HepG2 (cell line): ENCODE results near the gene FER1L5. TPM values are rescaled to one million over a fixed set of nuclear protein-coding genes. Genes with fewer than 3 reads are reported as not detected.

Experiments
- BORCS8-MEF2B ChIP-seq: sonication (generic); formaldehyde crosslinking; IDR thresholded peaks from 2 replicates; pipeline ENCODE4 v1.8.0; 2022; ENCODE audit warnings: mild to moderate bottlenecking, missing genetic modification reagents
- EP300 ChIP-seq, 3 experiments: sonication (generic) in 1 of 3; formaldehyde crosslinking in 1 of 3; IDR thresholded peaks; 2 replicates each; pipeline versions ENCODE4 v1.5.1 to v1.6.1; 2011 to 2020; ENCODE audit warnings: low read depth in 2 of 3, low read length in 2 of 3, borderline replicate concordance in 1 of 3, improper control_type of control experiment in 1 of 3, mild to moderate bottlenecking in 1 of 3, missing genetic modification reagents in 1 of 3, moderate library complexity in 1 of 3
- FOXK1 ChIP-seq: sonication (generic); formaldehyde crosslinking; IDR thresholded peaks from 2 replicates; pipeline ENCODE4 v1.4.0; 2020; ENCODE audit warnings: low read depth, missing genetic modification reagents, borderline replicate concordance
- KAT8 ChIP-seq: IDR thresholded peaks from 2 replicates; pipeline ENCODE4 v1.6.1; 2016; ENCODE audit warnings: missing genetic modification reagents, missing compliant biosample characterization
- RAD51 ChIP-seq: fragments of 450-650 bp; IDR thresholded peaks from 2 replicates; pipeline ENCODE4 v1.6.1; 2016; ENCODE audit warnings: borderline replicate concordance
- REXO4 ChIP-seq: sonication (generic); formaldehyde crosslinking; IDR thresholded peaks from 2 replicates; pipeline ENCODE4 v1.8.0; 2022; ENCODE audit warnings: missing genetic modification reagents, mild to moderate bottlenecking, borderline replicate concordance
- SNAI1 ChIP-seq: sonication (generic); formaldehyde crosslinking; IDR thresholded peaks from 2 replicates; pipeline ENCODE4 v1.5.0; 2020; ENCODE audit warnings: mild to moderate bottlenecking, missing genetic modification reagents, borderline replicate concordance
- ZNF44 ChIP-seq: sonication (generic); formaldehyde crosslinking; IDR thresholded peaks from 2 replicates; pipeline ENCODE4 v1.5.1; 2020; ENCODE audit warnings: mild to moderate bottlenecking, missing genetic modification reagents
- ZNF615 ChIP-seq: sonication (generic); formaldehyde crosslinking; IDR thresholded peaks from 2 replicates; pipeline ENCODE4 v1.5.0; 2020; ENCODE audit warnings: mild to moderate bottlenecking, missing genetic modification reagents, borderline replicate concordance
- ZNF678 ChIP-seq: sonication (generic); formaldehyde crosslinking; IDR thresholded peaks from 2 replicates; pipeline ENCODE4 v1.4.0; 2020; ENCODE audit warnings: mild to moderate bottlenecking, missing genetic modification reagents
- ZNF720 ChIP-seq: sonication (generic); formaldehyde crosslinking; IDR thresholded peaks from 2 replicates; pipeline ENCODE4 v1.4.0; 2020; ENCODE audit warnings: missing genetic modification reagents
- ZNF766 ChIP-seq: sonication (generic); formaldehyde crosslinking; IDR thresholded peaks from 2 replicates; pipeline ENCODE4 v1.5.0; 2020; ENCODE audit warnings: missing genetic modification reagents, borderline replicate concordance
- ZNF780A ChIP-seq: sonication (generic); formaldehyde crosslinking; IDR thresholded peaks from 2 replicates; pipeline ENCODE4 v1.8.0; 2022; ENCODE audit warnings: mild to moderate bottlenecking, missing genetic modification reagents, moderate library complexity
- ZNF891 ChIP-seq: sonication (generic); formaldehyde crosslinking; IDR thresholded peaks from 2 replicates; pipeline ENCODE4 v1.5.0; 2020; ENCODE audit warnings: mild to moderate bottlenecking, missing genetic modification reagents
- polyA plus RNA-seq, 8 experiments: library from polyadenylated mRNA; depleted of rRNA in 3 of 8; stranded (reverse) in 7 of 8; unstranded in 1 of 8; fragments of >200 nt; fragmentation: Illumina TruSeq in 4 of 8; extraction: Trizol in 4 of 8; gene quantifications; 2 replicates each; pipeline versions ENCODE4 v1.2.1 to v1.2.3, GENCODE V29; 2011 to 2016; ENCODE audit warnings: low read depth in 4 of 8, missing spikeins in 1 of 8, mixed read lengths in 1 of 8; ENCODE audit not compliant: insufficient read depth in 1 of 8
- total RNA-seq, 5 experiments: library from RNA; depleted of rRNA; stranded (reverse); fragments of >200 nt; fragmentation: Illumina TruSeq; extraction: Trizol; gene quantifications; 2 replicates each; pipeline ENCODE4 v1.2.3, GENCODE V29; 2016; ENCODE audit warnings: low read depth in 1 of 5
- TF ChIP-seq, protein P1 (sequence below): sonication (generic); formaldehyde crosslinking; IDR thresholded peaks from 2 replicates; pipeline ENCODE4 v1.4.0; 2020; ENCODE audit warnings: missing genetic modification reagents
- TF ChIP-seq, protein P2 (sequence below): sonication (generic); formaldehyde crosslinking; conservative IDR thresholded peaks from 2 replicates; pipeline ENCODE4 v1.4.0; 2020; ENCODE audit warnings: missing genetic modification reagents
- TF ChIP-seq, protein P3 (sequence below): IDR thresholded peaks from 2 replicates; pipeline ENCODE4 v1.6.1; 2012; ENCODE audit warnings: low read depth, low read length, improper control_type of control experiment
- TF ChIP-seq, protein P4 (sequence below): sonication (generic); formaldehyde crosslinking; IDR thresholded peaks from 2 replicates; pipeline ENCODE4 v1.4.0; 2020; ENCODE audit warnings: mild to moderate bottlenecking, missing genetic modification reagents, borderline replicate concordance

FER1L5 gene
- total and polyA plus RNA-seq, 2 of the 13 experiments (the other 11 are each of a cell fraction or from before 2014, with no cell fraction given), result 0.02 to 0.08 TPM

DNA sequence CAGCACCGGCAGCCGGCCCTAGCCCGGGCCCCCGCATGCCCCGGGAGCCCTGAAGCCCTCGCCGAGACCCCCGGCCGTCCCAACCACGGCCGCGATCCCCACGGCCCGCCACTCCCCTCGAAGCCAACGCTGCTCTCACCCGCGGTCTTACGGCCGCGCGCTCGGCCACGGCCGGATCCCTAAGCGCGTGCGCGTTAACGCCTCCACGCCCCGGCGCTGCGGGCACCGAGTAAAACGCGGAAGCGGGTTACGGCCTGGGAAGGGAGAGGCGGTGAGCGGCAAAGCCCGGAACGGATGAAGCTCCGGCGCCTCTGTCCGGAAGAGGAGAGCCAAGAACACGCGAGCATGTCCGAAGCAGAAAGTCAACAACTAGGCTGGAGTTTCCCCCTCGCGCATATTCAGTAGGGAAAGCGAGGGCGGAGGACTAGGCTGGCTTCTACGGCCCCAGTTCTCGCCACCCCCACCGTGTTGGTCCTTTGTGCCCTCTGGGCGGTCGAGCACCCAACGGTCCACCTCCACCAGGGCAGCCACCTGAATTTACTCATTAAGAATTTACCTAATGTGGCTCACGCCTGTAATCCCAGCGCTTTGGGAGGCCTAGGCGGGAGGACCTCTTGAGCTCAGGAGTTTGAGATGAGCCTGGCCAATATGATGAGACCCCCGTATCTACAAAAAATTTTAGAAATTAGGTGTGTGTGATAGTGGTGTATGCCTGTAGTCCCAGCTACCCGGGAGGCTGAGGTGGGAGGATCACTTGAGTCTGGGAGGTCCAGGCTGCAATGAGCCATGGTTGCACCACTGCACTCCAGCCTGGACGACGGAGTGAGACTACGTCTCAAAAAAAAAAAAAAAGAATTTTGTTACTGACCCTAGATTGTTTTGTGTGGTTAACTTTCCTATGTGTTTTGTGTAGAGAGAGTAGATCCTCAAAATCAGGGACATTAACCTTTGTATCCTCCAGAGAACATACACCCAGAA is 4.1 kb upstream of the FER1L5 start, which contains the start of gene KANSL3 (continued):
- TF ChIP-seq, protein P1, sequence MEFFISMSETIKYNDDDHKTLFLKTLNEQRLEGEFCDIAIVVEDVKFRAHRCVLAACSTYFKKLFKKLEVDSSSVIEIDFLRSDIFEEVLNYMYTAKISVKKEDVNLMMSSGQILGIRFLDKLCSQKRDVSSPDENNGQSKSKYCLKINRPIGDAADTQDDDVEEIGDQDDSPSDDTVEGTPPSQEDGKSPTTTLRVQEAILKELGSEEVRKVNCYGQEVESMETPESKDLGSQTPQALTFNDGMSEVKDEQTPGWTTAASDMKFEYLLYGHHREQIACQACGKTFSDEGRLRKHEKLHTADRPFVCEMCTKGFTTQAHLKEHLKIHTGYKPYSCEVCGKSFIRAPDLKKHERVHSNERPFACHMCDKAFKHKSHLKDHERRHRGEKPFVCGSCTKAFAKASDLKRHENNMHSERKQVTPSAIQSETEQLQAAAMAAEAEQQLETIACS (CRISPR knock-in tag), result peak; percentile 99
- TF ChIP-seq REXO4 (no peak), ZNF780A (CRISPR knock-in tag) (peak; percentile 97), ZNF720 (peak; percentile 51; the same call in 1 of the 2 replicates), FOXK1 (peak; percentile 96), RAD51 (no peak), ZNF44 (peak; percentile 99), SNAI1 (CRISPR knock-in tag) (peak; percentile 27; the same call in 1 of the 2 replicates), ZNF766 (CRISPR knock-in tag) (peak; percentile 82; the same call in 1 of the 2 replicates), ZNF615 (CRISPR knock-in tag) (peak; percentile 98), ZNF891 (CRISPR knock-in tag) (peak; percentile 74), BORCS8-MEF2B (CRISPR knock-in tag) (peak; percentile 99), ZNF678 (peak; percentile 90; the same call in 1 of the 2 replicates), KAT8 (peak; percentile 95), EP300 (IDR thresholded peaks at IDR 0.05; ENCODE audit: low read depth in 2 of 2, low read length in 2 of 2) (peak; percentile 73 to 87), EP300 (CRISPR knock-in tag; IDR thresholded peaks at IDR 0.05; ENCODE audit: borderline replicate concordance) (peak; percentile 85)
- TF ChIP-seq, protein P2, sequence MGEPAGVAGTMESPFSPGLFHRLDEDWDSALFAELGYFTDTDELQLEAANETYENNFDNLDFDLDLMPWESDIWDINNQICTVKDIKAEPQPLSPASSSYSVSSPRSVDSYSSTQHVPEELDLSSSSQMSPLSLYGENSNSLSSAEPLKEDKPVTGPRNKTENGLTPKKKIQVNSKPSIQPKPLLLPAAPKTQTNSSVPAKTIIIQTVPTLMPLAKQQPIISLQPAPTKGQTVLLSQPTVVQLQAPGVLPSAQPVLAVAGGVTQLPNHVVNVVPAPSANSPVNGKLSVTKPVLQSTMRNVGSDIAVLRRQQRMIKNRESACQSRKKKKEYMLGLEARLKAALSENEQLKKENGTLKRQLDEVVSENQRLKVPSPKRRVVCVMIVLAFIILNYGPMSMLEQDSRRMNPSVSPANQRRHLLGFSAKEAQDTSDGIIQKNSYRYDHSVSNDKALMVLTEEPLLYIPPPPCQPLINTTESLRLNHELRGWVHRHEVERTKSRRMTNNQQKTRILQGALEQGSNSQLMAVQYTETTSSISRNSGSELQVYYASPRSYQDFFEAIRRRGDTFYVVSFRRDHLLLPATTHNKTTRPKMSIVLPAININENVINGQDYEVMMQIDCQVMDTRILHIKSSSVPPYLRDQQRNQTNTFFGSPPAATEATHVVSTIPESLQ (CRISPR knock-in tag), result peak; percentile 90; the same call in 1 of the 2 replicates
- TF ChIP-seq, protein P3, sequence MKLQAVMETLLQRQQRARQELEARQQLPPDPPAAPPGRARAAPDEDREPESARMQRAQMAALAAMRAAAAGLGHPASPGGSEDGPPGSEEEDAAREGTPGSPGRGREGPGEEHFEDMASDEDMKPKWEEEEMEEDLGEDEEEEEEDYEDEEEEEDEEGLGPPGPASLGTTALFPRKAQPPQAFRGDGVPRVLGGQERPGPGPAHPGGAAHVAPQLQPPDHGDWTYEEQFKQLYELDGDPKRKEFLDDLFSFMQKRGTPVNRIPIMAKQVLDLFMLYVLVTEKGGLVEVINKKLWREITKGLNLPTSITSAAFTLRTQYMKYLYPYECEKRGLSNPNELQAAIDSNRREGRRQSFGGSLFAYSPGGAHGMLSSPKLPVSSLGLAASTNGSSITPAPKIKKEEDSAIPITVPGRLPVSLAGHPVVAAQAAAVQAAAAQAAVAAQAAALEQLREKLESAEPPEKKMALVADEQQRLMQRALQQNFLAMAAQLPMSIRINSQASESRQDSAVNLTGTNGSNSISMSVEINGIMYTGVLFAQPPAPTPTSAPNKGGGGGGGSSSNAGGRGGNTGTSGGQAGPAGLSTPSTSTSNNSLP, result peak; percentile 75; the same call in 1 of the 2 replicates
- TF ChIP-seq, protein P4, sequence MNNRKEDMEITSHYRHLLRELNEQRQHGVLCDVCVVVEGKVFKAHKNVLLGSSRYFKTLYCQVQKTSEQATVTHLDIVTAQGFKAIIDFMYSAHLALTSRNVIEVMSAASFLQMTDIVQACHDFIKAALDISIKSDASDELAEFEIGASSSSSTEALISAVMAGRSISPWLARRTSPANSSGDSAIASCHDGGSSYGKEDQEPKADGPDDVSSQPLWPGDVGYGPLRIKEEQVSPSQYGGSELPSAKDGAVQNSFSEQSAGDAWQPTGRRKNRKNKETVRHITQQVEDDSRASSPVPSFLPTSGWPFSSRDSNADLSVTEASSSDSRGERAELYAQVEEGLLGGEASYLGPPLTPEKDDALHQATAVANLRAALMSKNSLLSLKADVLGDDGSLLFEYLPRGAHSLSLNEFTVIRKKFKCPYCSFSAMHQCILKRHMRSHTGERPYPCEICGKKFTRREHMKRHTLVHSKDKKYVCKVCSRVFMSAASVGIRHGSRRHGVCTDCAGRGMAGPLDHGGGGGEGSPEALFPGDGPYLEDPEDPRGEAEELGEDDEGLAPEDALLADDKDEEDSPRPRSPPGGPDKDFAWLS (CRISPR knock-in tag), result no peak
